H1 (cell line): ENCODE data around the gene ALDH1A2. TPM values are rescaled to one million over a fixed set of nuclear protein-coding genes. Genes with fewer than 3 reads are reported as not detected.

Experiments
- CTCF ChIA-PET: fragments of 300-600 bp; sonication (Branson Sonifier 250); formaldehyde crosslinking; loops from one replicate; lab custom pipeline; 2021; ENCODE audit not compliant: partially characterized antibody; lab: Charles Lee
- POLR2A ChIA-PET: fragments of 300-600 bp; sonication (Branson Sonifier 250); formaldehyde crosslinking; loops from one replicate; lab custom pipeline; 2021; ENCODE audit warnings: inconsistent platforms; ENCODE audit not compliant: partially characterized antibody; lab: Charles Lee
- DNase-seq, 2 experiments: peaks; one replicate each; pipeline versions ENCODE4 v3.0.0 to v3.0.0-alpha.2; 2010 to 2022; ENCODE audit warnings: low spot score in 2 of 2, low read depth in 1 of 2, mixed read lengths in 1 of 2
- FAIRE-seq: peaks from 2 replicates; lab custom pipeline; 2011; peaks lifted over from hg19 to GRCh38; lab: Jason Lieb, UNC
- H2AFZ ChIP-seq: 2 replicates; pipeline ENCODE4 v1.8.1; 2012; ENCODE audit warnings: low read length, inconsistent platforms
- H2AK5ac ChIP-seq: 2 replicates; pipeline ENCODE4 v1.6.1; 2013; ENCODE audit warnings: low read depth, low read length
- H2BK120ac ChIP-seq: replicated peaks from 2 replicates; pipeline ENCODE3; 2013; ENCODE audit warnings: low read depth, low read length, inconsistent platforms
- H2BK12ac ChIP-seq: 2 replicates; pipeline ENCODE4 v1.6.1; 2013; ENCODE audit warnings: low read depth, low read length
- H2BK15ac ChIP-seq: 2 replicates; pipeline ENCODE4 v1.6.1; 2013; ENCODE audit warnings: low read length
- H2BK20ac ChIP-seq: 2 replicates; pipeline ENCODE4 v1.6.1; 2013; ENCODE audit warnings: low read length
- H2BK5ac ChIP-seq: 2 replicates; pipeline ENCODE4 v1.6.1; 2013; ENCODE audit warnings: low read depth, low read length
- H3K14ac ChIP-seq: 2 replicates; pipeline ENCODE4 v1.6.1; 2013; ENCODE audit warnings: inconsistent platforms; ENCODE audit not compliant: insufficient read length
- H3K18ac ChIP-seq: 2 replicates; pipeline ENCODE4 v1.6.1; 2013; ENCODE audit warnings: low read length; ENCODE audit errors: extremely low read depth
- H3K23ac ChIP-seq: 2 replicates; pipeline ENCODE4 v1.6.1; 2013; ENCODE audit warnings: inconsistent platforms; ENCODE audit not compliant: insufficient read length
- H3K23me2 ChIP-seq: 2 replicates; pipeline ENCODE4 v1.6.1; 2013; ENCODE audit warnings: low read depth, low read length
- H3K27ac ChIP-seq: 2 replicates; pipeline ENCODE4 v1.6.1; 2011; ENCODE audit warnings: low read depth, low read length, inconsistent platforms
- H3K27me3 ChIP-seq, 4 experiments: replicated peaks in 1 of 4; 1 replicate in 1 of 4; 2 replicates in 3 of 4; pipeline versions ENCODE4 v1.6.1 to v1.8.1; 2011 to 2013; ENCODE audit warnings: low read length in 3 of 4, mild to moderate bottlenecking in 3 of 4, inconsistent platforms in 2 of 4, mixed read lengths in 2 of 4, moderate library complexity in 1 of 4; ENCODE audit not compliant: control insufficient read depth in 3 of 4, insufficient read depth in 3 of 4; ENCODE audit errors: extremely low read depth in 1 of 4
- H3K36me3 ChIP-seq, 4 experiments: 2 replicates each; pipeline versions ENCODE4 v1.6.1 to v1.8.1; 2011 to 2013; ENCODE audit warnings: mild to moderate bottlenecking in 4 of 4, low read length in 3 of 4, moderate library complexity in 2 of 4, control low read depth in 1 of 4, inconsistent platforms in 1 of 4; ENCODE audit not compliant: insufficient read depth in 4 of 4, control insufficient read depth in 2 of 4
- H3K4ac ChIP-seq: replicated peaks from 2 replicates; pipeline ENCODE3; 2013; ENCODE audit warnings: low read length, low read depth, mixed read lengths, inconsistent platforms; ENCODE audit not compliant: insufficient read length
- H3K4me1 ChIP-seq, 4 experiments: replicated peaks in 1 of 4; 1 replicate in 1 of 4; 2 replicates in 3 of 4; pipeline versions ENCODE4 v1.6.1 to v1.8.1; 2011 to 2013; ENCODE audit warnings: low read length in 3 of 4, inconsistent platforms in 2 of 4, mixed read lengths in 1 of 4; ENCODE audit not compliant: insufficient read depth in 4 of 4, control insufficient read depth in 3 of 4
- H3K4me2 ChIP-seq, 2 experiments: 2 replicates each; pipeline versions ENCODE4 v1.6.1 to v1.8.1; 2011 to 2013; ENCODE audit warnings: low read depth in 2 of 2, low read length in 2 of 2, control low read depth in 1 of 2, inconsistent platforms in 1 of 2, mild to moderate bottlenecking in 1 of 2; ENCODE audit not compliant: insufficient read depth in 1 of 2
- H3K4me3 ChIP-seq, 4 experiments: fragments of 200-600, 300-600 bp in 1 of 4; sonication (generic), shearing (Covaris generic), sonication (Bioruptor Twin) in 1 of 4; 2 replicates each; pipeline versions ENCODE4 v1.5.1 to v1.8.1; 2011 to 2016; ENCODE audit warnings: low read length in 4 of 4, low read depth in 3 of 4, control low read depth in 2 of 4, inconsistent platforms in 2 of 4, mild to moderate bottlenecking in 2 of 4, mixed read lengths in 1 of 4, moderate library complexity in 1 of 4; ENCODE audit not compliant: insufficient read depth in 2 of 4; ENCODE audit errors: extremely low read depth in 1 of 4
- H3K56ac ChIP-seq: replicated peaks from 2 replicates; pipeline ENCODE3; 2013; ENCODE audit warnings: low read depth, mild to moderate bottlenecking, mixed read lengths, low read length, inconsistent platforms; ENCODE audit not compliant: insufficient read length
- H3K79me1 ChIP-seq: 2 replicates; pipeline ENCODE4 v1.6.1; 2013; ENCODE audit warnings: low read depth, low read length, control low read depth
- H3K79me2 ChIP-seq, 2 experiments: 2 replicates each; pipeline versions ENCODE4 v1.6.1 to v1.8.1; 2012 to 2013; ENCODE audit warnings: low read length in 2 of 2, mild to moderate bottlenecking in 2 of 2, inconsistent platforms in 1 of 2; ENCODE audit not compliant: insufficient read depth in 2 of 2, control insufficient read depth in 1 of 2
- H3K9ac ChIP-seq, 4 experiments: replicated peaks in 1 of 4; 1 replicate in 1 of 4; 2 replicates in 3 of 4; pipeline versions ENCODE4 v1.6.1 to v1.8.1; 2011 to 2013; ENCODE audit warnings: low read depth in 3 of 4, low read length in 3 of 4, control low read depth in 2 of 4, mild to moderate bottlenecking in 2 of 4, moderate library complexity in 2 of 4, inconsistent platforms in 1 of 4; ENCODE audit errors: extremely low read depth in 1 of 4
- H3K9me3 ChIP-seq, 2 experiments: 2 replicates each; pipeline versions ENCODE4 v1.6.1 to v1.8.1; 2012 to 2013; ENCODE audit warnings: mild to moderate bottlenecking in 2 of 2, moderate library complexity in 2 of 2, control low read depth in 1 of 2, inconsistent platforms in 1 of 2, low read depth in 1 of 2, low read length in 1 of 2, mixed read lengths in 1 of 2; ENCODE audit not compliant: insufficient read depth in 2 of 2
- H4K20me1 ChIP-seq, 2 experiments: replicated peaks in 1 of 2; 2 replicates each; pipeline versions ENCODE3 to v1.8.1; 2011 to 2013; ENCODE audit warnings: inconsistent platforms in 2 of 2, low read length in 2 of 2, mild to moderate bottlenecking in 1 of 2; ENCODE audit not compliant: insufficient read depth in 2 of 2, control insufficient read depth in 1 of 2
- H4K5ac ChIP-seq: 2 replicates; pipeline ENCODE4 v1.6.1; 2013; ENCODE audit warnings: low read length, low read depth, mixed read lengths, inconsistent platforms; ENCODE audit not compliant: insufficient read length
- H4K8ac ChIP-seq: 2 replicates; pipeline ENCODE4 v1.8.0; 2013; ENCODE audit warnings: mild to moderate bottlenecking, moderate library complexity, low read length, inconsistent platforms; ENCODE audit not compliant: insufficient read depth; ENCODE audit errors: extremely low read depth
- H4K91ac ChIP-seq: replicated peaks from 2 replicates; pipeline ENCODE3; 2013; ENCODE audit warnings: low read length, mixed read lengths, inconsistent platforms; ENCODE audit not compliant: insufficient read length
- CEBPB ChIP-seq: IDR thresholded peaks from 2 replicates; pipeline ENCODE4 v1.6.1; 2012; ENCODE audit warnings: low read depth, low read length
- SRF ChIP-seq: IDR thresholded peaks from 2 replicates; pipeline ENCODE4 v1.6.1; 2011; ENCODE audit warnings: mild to moderate bottlenecking, low read depth, low read length, moderate library complexity
- TAF1 ChIP-seq: IDR thresholded peaks from 2 replicates; pipeline ENCODE4 v1.6.1; 2011; ENCODE audit warnings: mild to moderate bottlenecking, low read depth, low read length
- WGBS, 2 experiments: shearing (Covaris generic) in 1 of 2; methylation state at CpG; one replicate each; pipeline versions ENCODE4 v1.1.6 to v1.1.7; 2013 to 2015; ENCODE audit warnings: low lambda C conversion rate in 2 of 2, mixed read lengths in 2 of 2, inconsistent platforms in 1 of 2, low coverage in 1 of 2, missing lambda C conversion rate in 1 of 2; ENCODE audit not compliant: insufficient replicate concordance in 2 of 2, insufficient coverage in 1 of 2, insufficient read length in 1 of 2; ENCODE audit errors: extremely low coverage in 1 of 2, missing lambda C conversion rate in 1 of 2; 5-methylcytosine and 5-hydroxymethylcytosine counted together
- polyA plus RNA-seq, 7 experiments: library from polyadenylated mRNA; depleted of rRNA in 3 of 7; stranded (reverse) in 5 of 7; unstranded in 2 of 7; fragments of >200 nt in 5 of 7; fragments of 200-250 nt in 2 of 7; gene quantifications; 1 replicate in 5 of 7; 2 replicates in 1 of 7; 4 replicates in 1 of 7; pipeline versions ENCODE4 v1.2.1 to v1.2.3, GENCODE V29; 2011 to 2013; ENCODE audit warnings: missing spikeins in 2 of 7, mixed read lengths in 2 of 7
- total RNA-seq: library from RNA; stranded (reverse); fragmentation: NEBNext Ultra II Directional; extraction: Animal tissue kit (Norgen Biotek cat#: 25700); gene quantifications from 2 replicates; pipeline ENCODE4 v1.2.1, GENCODE V29; 2021

The ALDH1A2 gene
- total and polyA plus RNA-seq, 2 of the 8 experiments (the other 6 are each of a cell fraction or from before 2014, with no cell fraction given) = 0.06 to 0.24 TPM

DNA sequence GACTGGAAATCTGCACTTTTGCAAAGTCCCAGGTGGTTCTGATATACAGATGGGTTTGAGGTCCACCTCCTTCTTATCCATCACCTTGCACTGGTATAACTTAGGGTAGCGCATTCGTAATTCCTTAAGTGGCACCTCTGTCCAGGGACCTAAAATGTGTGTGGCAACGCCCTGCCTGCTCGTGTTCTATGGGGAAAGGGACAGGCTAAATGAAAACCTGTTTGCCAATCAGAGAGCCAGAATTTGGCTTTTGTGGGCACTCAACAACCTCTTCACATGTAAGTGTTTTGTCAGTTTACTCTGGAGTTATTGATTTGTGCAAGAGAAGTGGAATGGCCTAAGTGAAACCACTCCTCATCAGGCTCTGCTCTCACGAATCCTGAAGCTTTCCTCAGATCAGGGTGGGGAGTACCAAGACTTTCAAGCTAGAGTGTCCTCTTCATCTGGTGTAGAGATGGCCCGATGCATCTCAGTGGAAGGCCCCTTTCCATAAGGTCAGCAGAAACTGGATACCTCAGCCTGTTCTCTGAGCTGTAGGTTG, 138.3 kb downstream of the ALDH1A2 start:
- no peak overlapping the region for H3K18ac ChIP-seq
- no peak overlapping the region for H3K23ac ChIP-seq
- ChIA-PET POLR2A (no interaction called here), CTCF (interaction anchor here (0.6 to 1.2 kb wide), 2 partner anchors 144 to 1856 kb away, joined by 3 read pairs; no protein-coding TSS in a partner anchor)
- no peak overlapping the region for H3K14ac ChIP-seq
- no peak overlapping the region for H3K56ac ChIP-seq
- H3K27me3 ChIP-seq = peaks cover 0 to 1% (median 0%) of the 10 kb centered on the region in 4 experiments; a peak in 2 of 7 replicates
- DNase-seq = no peak
- no peak overlapping the region for H2BK20ac ChIP-seq
- no peak overlapping the region for H2AFZ ChIP-seq
- FAIRE-seq = no peak
- H4K8ac ChIP-seq = no peak overlapping the region
- no peaks in the 10 kb centered on the region for H3K36me3 ChIP-seq
- 94% methylated on average over 6 of the region's 6 CpGs; no CpG with 5 or more reads in 1 of the 2 experiments for WGBS, 2 experiments
- TF ChIP-seq TAF1 = no peak
- TF ChIP-seq CEBPB = no peak
- TF ChIP-seq SRF = no peak
- no peak overlapping the region for H3K4me2 ChIP-seq
- no peak overlapping the region for H3K4me3 ChIP-seq
- H3K9ac ChIP-seq = no peak overlapping the region
- no peak overlapping the region for H3K27ac ChIP-seq
- no peak overlapping the region for H2BK120ac ChIP-seq
- H3K4ac ChIP-seq = no peak overlapping the region
- no peak overlapping the region for H2AK5ac ChIP-seq
- H3K79me2 ChIP-seq = no peaks in the 10 kb centered on the region
- H2BK5ac ChIP-seq = no peak overlapping the region
- H2BK15ac ChIP-seq = no peak overlapping the region
- H2BK12ac ChIP-seq = no peak overlapping the region
- H4K5ac ChIP-seq = no peak overlapping the region
- no peaks in the 10 kb centered on the region for H4K20me1 ChIP-seq
- no peaks in the 10 kb centered on the region for H3K23me2 ChIP-seq
- H4K91ac ChIP-seq = no peak overlapping the region
- H3K79me1 ChIP-seq = no peaks in the 10 kb centered on the region
- H3K4me1 ChIP-seq = 0 out of 7 replicates have a peak, but pooled peaks cover 0 to 1% (median 0%) of the 10 kb centered on the region in 4 experiments
- no peaks in the 10 kb centered on the region for H3K9me3 ChIP-seq
